Mesothelial cell of epicardium (in vitro differentiated cells): Measurements from ENCODE around the gene OGFOD1. TPM values are rescaled to one million over a fixed set of nuclear protein-coding genes. Genes with fewer than 3 reads are reported as not detected.

ENCODE experiments used
- DNase-seq, 2 experiments: peaks; one replicate each; pipeline ENCODE4 v3.0.0; 2021; ENCODE audit warnings: low spot score in 2 of 2; ENCODE audit not compliant: unreplicated experiment in 2 of 2
- H3K27ac Mint-ChIP-seq: 2 replicates; pipeline ENCODE4 v1.8.0; 2021; ENCODE audit warnings: mixed read lengths
- H3K27me3 Mint-ChIP-seq: 2 replicates; pipeline ENCODE4 v1.8.0; 2021; ENCODE audit warnings: low read depth, mixed read lengths
- H3K36me3 Mint-ChIP-seq: 2 replicates; pipeline ENCODE4 v1.8.0; 2021; ENCODE audit warnings: mixed read lengths
- H3K4me1 Mint-ChIP-seq: 2 replicates; pipeline ENCODE4 v1.8.0; 2021; ENCODE audit warnings: mixed read lengths
- H3K4me3 Mint-ChIP-seq: 2 replicates; pipeline ENCODE4 v1.8.0; 2021; ENCODE audit warnings: mild to moderate bottlenecking, moderate library complexity, mixed read lengths
- H3K9me3 Mint-ChIP-seq: 2 replicates; pipeline ENCODE4 v1.8.0; 2021; ENCODE audit warnings: mixed read lengths
- total RNA-seq: library from RNA; stranded (reverse); gene quantifications from 3 replicates; pipeline ENCODE4 v1.2.1, GENCODE V29; 2021
- TF ChIP-seq, protein P1 (sequence below): fragments of 200-600 bp; sonication (generic); IDR thresholded peaks from one replicate; pipeline ENCODE4 v1.5.0; 2021; ENCODE audit warnings: antibody characterized with exemption; ENCODE audit not compliant: unreplicated experiment

Gene OGFOD1
- total RNA-seq, 1 donor from 2014 or later = 37.2 TPM

DNA sequence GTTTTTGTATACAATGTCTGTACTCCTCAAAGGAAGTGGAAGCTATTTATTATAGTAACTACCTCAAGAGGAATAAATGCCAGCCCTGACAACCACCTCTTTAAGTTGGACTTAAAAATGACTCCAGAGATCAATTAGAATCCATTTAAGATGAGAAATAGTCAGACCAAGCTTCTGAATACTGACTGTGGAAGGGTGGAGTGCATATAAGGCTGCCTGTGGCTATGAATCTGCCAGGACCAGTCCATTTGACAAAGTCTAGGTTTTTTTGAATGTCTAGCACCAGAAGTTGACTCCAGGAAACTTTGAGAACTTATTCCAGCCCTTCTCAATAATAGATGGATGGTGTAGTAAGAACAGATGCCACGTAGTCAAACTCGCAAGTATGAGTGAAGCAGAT is 15.0 kb downstream of the OGFOD1 start:
- TF ChIP-seq, protein P1, sequence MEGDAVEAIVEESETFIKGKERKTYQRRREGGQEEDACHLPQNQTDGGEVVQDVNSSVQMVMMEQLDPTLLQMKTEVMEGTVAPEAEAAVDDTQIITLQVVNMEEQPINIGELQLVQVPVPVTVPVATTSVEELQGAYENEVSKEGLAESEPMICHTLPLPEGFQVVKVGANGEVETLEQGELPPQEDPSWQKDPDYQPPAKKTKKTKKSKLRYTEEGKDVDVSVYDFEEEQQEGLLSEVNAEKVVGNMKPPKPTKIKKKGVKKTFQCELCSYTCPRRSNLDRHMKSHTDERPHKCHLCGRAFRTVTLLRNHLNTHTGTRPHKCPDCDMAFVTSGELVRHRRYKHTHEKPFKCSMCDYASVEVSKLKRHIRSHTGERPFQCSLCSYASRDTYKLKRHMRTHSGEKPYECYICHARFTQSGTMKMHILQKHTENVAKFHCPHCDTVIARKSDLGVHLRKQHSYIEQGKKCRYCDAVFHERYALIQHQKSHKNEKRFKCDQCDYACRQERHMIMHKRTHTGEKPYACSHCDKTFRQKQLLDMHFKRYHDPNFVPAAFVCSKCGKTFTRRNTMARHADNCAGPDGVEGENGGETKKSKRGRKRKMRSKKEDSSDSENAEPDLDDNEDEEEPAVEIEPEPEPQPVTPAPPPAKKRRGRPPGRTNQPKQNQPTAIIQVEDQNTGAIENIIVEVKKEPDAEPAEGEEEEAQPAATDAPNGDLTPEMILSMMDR = no peak
- Mint-ChIP-seq H3K4me1 (peaks cover 14% of the 10 kb centered on the region), H3K27ac (no peak overlapping the region), H3K9me3 (no peaks in the 10 kb centered on the region), H3K4me3 (no peak overlapping the region), H3K27me3 (no peaks in the 10 kb centered on the region), H3K36me3 (peaks cover 55% of the 10 kb centered on the region)
- DNase-seq = no peak

DNA sequence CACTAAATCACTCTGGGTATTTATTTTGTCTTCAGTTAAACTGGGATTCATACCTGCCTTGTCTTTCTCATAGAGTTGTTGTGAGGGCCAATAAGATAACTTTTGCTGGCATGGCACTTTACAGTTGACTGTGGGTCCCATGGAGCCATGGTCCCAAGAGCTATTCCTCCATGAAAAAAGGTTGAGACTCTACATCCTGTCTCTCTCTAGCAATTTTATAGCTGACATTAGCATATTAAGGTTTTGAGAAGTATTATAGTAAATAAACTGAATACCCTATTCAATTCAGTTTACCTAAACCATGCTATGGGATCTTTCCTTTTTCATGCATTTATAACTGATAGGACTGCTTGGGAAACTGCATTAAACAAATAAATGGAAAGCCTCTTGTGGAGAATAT is 17.4 kb downstream of the OGFOD1 start:
- Mint-ChIP-seq H3K9me3 (no peaks in the 10 kb centered on the region), H3K4me1 (peaks cover 14% of the 10 kb centered on the region), H3K27ac (peak overlapping the region; percentile 78), H3K4me3 (no peak overlapping the region), H3K36me3 (peaks cover 53% of the 10 kb centered on the region), H3K27me3 (no peaks in the 10 kb centered on the region)
- TF ChIP-seq, protein P1 = no peak
- DNase-seq = no peak

DNA sequence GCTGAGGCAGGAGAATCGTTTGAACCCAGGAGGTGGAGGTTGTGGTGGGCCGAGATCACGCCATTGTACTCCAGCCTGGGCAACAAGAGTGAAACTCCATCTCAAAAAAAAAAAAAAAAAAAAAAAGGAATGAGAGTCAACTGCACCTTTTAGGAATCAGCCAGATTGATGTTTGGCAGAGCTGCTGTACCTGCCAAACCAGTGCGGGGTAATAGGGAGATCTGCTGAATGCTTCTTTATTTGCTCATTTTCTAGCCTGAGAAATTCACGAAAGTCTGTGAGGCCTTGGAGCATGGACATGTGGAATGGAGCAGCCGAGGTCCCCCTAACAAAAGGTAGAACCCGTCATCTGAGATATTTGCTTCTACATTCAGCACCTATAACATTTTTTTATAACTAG is 18.4 kb downstream of the OGFOD1 start:
- no peak for DNase-seq
- no peak overlapping the region for H3K4me3 Mint-ChIP-seq
- H3K4me1 Mint-ChIP-seq = peaks cover 14% of the 10 kb centered on the region
- H3K27me3 Mint-ChIP-seq = no peaks in the 10 kb centered on the region
- H3K36me3 Mint-ChIP-seq = peaks cover 45% of the 10 kb centered on the region
- TF ChIP-seq, protein P1 = no peak
- H3K9me3 Mint-ChIP-seq = no peaks in the 10 kb centered on the region
- H3K27ac Mint-ChIP-seq = peak overlapping the region; percentile 94

DNA sequence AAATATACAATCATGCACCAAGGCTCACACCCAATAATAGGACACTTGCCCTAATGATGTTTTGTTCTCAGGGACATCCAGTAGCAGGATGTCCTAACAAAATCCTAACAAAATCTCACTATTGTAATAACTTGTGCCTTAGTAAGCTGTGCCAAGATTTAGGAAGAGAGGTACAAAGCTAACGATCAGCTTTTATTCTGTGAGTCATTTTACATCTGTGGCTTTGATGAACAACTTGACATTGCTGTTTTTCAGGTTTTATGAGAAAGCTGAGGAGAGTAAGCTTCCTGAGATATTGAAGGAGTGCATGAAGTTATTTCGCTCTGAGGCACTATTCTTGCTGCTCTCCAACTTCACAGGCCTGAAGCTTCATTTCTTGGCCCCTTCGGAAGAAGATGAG is 18.9 kb downstream of the OGFOD1 start:
- no peak for DNase-seq
- Mint-ChIP-seq H3K27me3 (no peaks in the 10 kb centered on the region), H3K27ac (peak overlapping the region; percentile 94), H3K9me3 (no peaks in the 10 kb centered on the region), H3K36me3 (peaks cover 49% of the 10 kb centered on the region), H3K4me1 (peaks cover 14% of the 10 kb centered on the region), H3K4me3 (peak overlapping the region; percentile 28)
- TF ChIP-seq, protein P1 = no peak

DNA sequence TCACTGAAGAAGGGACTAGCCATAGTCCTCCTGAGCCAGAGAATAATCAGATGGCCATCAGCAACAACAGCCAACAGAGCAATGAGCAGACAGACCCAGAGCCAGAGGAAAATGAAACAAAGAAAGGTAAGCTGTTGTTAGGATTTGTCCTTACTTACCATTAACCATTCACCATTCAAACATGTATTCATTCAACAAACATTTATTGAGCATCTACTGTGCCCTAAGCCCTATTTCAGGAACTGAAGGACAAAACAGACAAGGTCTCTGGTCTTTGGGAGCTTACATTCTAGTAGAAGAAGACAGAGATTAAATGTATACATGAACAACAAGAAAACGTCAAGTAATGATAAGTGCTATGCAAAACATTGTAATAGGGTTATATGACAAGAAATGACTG is 19.3 kb downstream of the OGFOD1 start:
- H3K9me3 Mint-ChIP-seq = no peaks in the 10 kb centered on the region
- TF ChIP-seq, protein P1 = no peak
- peak overlapping the region; percentile 94 for H3K27ac Mint-ChIP-seq
- peaks cover 14% of the 10 kb centered on the region for H3K4me1 Mint-ChIP-seq
- peaks cover 47% of the 10 kb centered on the region for H3K36me3 Mint-ChIP-seq
- DNase-seq = no peak
- no peaks in the 10 kb centered on the region for H3K27me3 Mint-ChIP-seq
- H3K4me3 Mint-ChIP-seq = peak overlapping the region; percentile 28

DNA sequence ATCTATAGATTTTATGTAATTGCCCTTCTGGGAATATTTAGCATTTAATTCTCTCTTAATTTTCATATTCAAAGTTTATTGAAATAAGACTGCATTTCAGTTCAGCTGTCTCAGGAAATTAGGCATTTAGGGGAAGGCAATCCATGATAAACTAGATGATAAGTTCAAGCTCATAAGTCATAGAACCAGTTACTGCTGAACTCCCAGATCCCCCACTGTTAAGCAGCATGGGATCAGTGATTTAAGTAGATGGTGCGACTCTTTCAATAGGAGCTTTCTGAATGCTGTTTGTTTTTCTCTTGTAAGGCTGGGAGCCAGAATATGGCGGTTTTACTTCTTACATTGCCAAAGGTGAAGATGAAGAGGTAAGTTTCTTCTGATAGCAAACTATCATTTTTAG is 23.8 kb downstream of the OGFOD1 start:
- Mint-ChIP-seq H3K27ac (no peak overlapping the region), H3K4me1 (peaks cover 4% of the 10 kb centered on the region), H3K4me3 (no peak overlapping the region), H3K9me3 (no peaks in the 10 kb centered on the region), H3K36me3 (peaks cover 47% of the 10 kb centered on the region), H3K27me3 (no peaks in the 10 kb centered on the region)
- TF ChIP-seq, protein P1 = no peak
- no peak for DNase-seq
